GM23338 (cell line): Measurements from ENCODE around the gene KCNIP1.

ENCODE experiments used
- CREB1 ChIP-seq: fragments of 250-450 bp; sonication (Bioruptor Pico); IDR thresholded peaks from 2 replicates; pipeline ENCODE4 v1.5.0; 2020; ENCODE audit warnings: low read depth, mild to moderate bottlenecking, moderate library complexity
- EZH2 ChIP-seq: fragments of 200-600 bp; sonication (generic); IDR thresholded peaks from one replicate; pipeline ENCODE4 v1.8.0; 2017; ENCODE audit warnings: antibody characterized with exemption, mild to moderate bottlenecking, low read depth; ENCODE audit not compliant: unreplicated experiment
- EZH2phosphoT487 ChIP-seq: fragments of 200-600 bp; sonication (generic); IDR thresholded peaks from one replicate; pipeline ENCODE4 v1.8.1; 2018; ENCODE audit warnings: antibody characterized with exemption; ENCODE audit not compliant: unreplicated experiment
- JUNB ChIP-seq: IDR thresholded peaks from one replicate; pipeline ENCODE4 v1.6.1; 2016; ENCODE audit warnings: antibody characterized with exemption; ENCODE audit not compliant: unreplicated experiment
- NANOG ChIP-seq: IDR thresholded peaks from 2 replicates; pipeline ENCODE4 v1.6.1; 2016; ENCODE audit warnings: antibody characterized with exemption, borderline replicate concordance
- POLR2AphosphoS5 ChIP-seq: IDR thresholded peaks from 2 replicates; pipeline ENCODE4 v1.6.1; 2016; ENCODE audit warnings: antibody characterized with exemption, low read depth
- STAT1 ChIP-seq: IDR thresholded peaks from one replicate; pipeline ENCODE4 v1.6.1; 2016; ENCODE audit warnings: antibody characterized with exemption; ENCODE audit not compliant: unreplicated experiment
- ZNF114 ChIP-seq: fragments of 250-450 bp; sonication (Bioruptor Pico); IDR thresholded peaks from 2 replicates; pipeline ENCODE4 v1.5.0; 2020; ENCODE audit warnings: mild to moderate bottlenecking, moderate library complexity
- ZNF331 ChIP-seq: fragments of 250-450 bp; sonication (Bioruptor Pico); IDR thresholded peaks from 2 replicates; pipeline ENCODE4 v1.5.0; 2020; ENCODE audit warnings: low read depth, mild to moderate bottlenecking, moderate library complexity
- TF ChIP-seq, protein P1 (sequence below), 2 experiments: fragments of 200-600 bp in 1 of 2; sonication (generic) in 1 of 2; conservative IDR thresholded peaks; 2 replicates each; pipeline versions ENCODE4 v1.5.1 to v1.6.1; 2016 to 2017; ENCODE audit warnings: antibody characterized with exemption in 2 of 2, low read depth in 2 of 2, mild to moderate bottlenecking in 2 of 2, moderate library complexity in 1 of 2
- TF ChIP-seq, protein P2 (sequence below): IDR thresholded peaks from one replicate; pipeline ENCODE4 v1.6.1; 2018; ENCODE audit warnings: antibody characterized with exemption; ENCODE audit not compliant: unreplicated experiment
- TF ChIP-seq, protein P3 (sequence below): IDR thresholded peaks from 2 replicates; pipeline ENCODE4 v1.6.1; 2016; ENCODE audit warnings: antibody characterized with exemption
- TF ChIP-seq, protein P4 (sequence below): fragments of 250-450 bp; sonication (Bioruptor Pico); IDR thresholded peaks from 2 replicates; pipeline ENCODE4 v1.5.0; 2020; ENCODE audit warnings: mild to moderate bottlenecking, moderate library complexity

DNA sequence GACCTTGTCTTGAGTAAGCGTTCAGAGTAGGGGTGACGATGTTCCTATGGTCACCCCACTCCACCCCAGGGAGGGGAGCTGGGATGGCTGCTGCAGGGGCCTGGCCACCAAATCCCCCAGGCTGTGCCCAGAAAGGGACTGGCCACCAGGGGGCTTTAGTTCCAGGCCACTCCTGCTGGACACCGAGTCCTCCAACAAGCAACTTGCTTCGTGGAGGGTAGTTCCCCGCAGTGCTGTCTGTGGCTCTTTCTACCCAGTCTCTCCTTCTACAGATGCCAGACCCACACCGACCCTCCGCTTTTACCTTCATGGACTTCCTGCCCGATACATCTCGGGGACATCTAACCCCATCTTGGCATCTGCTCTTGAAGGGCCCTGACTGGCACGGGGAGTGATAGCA, 244.0 kb downstream of the KCNIP1 start:
- TF ChIP-seq, protein P1, sequence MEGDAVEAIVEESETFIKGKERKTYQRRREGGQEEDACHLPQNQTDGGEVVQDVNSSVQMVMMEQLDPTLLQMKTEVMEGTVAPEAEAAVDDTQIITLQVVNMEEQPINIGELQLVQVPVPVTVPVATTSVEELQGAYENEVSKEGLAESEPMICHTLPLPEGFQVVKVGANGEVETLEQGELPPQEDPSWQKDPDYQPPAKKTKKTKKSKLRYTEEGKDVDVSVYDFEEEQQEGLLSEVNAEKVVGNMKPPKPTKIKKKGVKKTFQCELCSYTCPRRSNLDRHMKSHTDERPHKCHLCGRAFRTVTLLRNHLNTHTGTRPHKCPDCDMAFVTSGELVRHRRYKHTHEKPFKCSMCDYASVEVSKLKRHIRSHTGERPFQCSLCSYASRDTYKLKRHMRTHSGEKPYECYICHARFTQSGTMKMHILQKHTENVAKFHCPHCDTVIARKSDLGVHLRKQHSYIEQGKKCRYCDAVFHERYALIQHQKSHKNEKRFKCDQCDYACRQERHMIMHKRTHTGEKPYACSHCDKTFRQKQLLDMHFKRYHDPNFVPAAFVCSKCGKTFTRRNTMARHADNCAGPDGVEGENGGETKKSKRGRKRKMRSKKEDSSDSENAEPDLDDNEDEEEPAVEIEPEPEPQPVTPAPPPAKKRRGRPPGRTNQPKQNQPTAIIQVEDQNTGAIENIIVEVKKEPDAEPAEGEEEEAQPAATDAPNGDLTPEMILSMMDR (conservative IDR thresholded peaks at IDR 0.05; ENCODE audit: low read depth in 2 of 2): peak; percentile 61 to 66
- TF ChIP-seq EZH2: no peak
- TF ChIP-seq CREB1: no peak
- TF ChIP-seq, protein P2, sequence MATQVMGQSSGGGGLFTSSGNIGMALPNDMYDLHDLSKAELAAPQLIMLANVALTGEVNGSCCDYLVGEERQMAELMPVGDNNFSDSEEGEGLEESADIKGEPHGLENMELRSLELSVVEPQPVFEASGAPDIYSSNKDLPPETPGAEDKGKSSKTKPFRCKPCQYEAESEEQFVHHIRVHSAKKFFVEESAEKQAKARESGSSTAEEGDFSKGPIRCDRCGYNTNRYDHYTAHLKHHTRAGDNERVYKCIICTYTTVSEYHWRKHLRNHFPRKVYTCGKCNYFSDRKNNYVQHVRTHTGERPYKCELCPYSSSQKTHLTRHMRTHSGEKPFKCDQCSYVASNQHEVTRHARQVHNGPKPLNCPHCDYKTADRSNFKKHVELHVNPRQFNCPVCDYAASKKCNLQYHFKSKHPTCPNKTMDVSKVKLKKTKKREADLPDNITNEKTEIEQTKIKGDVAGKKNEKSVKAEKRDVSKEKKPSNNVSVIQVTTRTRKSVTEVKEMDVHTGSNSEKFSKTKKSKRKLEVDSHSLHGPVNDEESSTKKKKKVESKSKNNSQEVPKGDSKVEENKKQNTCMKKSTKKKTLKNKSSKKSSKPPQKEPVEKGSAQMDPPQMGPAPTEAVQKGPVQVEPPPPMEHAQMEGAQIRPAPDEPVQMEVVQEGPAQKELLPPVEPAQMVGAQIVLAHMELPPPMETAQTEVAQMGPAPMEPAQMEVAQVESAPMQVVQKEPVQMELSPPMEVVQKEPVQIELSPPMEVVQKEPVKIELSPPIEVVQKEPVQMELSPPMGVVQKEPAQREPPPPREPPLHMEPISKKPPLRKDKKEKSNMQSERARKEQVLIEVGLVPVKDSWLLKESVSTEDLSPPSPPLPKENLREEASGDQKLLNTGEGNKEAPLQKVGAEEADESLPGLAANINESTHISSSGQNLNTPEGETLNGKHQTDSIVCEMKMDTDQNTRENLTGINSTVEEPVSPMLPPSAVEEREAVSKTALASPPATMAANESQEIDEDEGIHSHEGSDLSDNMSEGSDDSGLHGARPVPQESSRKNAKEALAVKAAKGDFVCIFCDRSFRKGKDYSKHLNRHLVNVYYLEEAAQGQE: no peak
- TF ChIP-seq EZH2phosphoT487: no peak
- TF ChIP-seq POLR2AphosphoS5: no peak
- no peak for TF ChIP-seq ZNF114
- no peak for TF ChIP-seq STAT1
- no peak for TF ChIP-seq JUNB
- TF ChIP-seq, protein P3, sequence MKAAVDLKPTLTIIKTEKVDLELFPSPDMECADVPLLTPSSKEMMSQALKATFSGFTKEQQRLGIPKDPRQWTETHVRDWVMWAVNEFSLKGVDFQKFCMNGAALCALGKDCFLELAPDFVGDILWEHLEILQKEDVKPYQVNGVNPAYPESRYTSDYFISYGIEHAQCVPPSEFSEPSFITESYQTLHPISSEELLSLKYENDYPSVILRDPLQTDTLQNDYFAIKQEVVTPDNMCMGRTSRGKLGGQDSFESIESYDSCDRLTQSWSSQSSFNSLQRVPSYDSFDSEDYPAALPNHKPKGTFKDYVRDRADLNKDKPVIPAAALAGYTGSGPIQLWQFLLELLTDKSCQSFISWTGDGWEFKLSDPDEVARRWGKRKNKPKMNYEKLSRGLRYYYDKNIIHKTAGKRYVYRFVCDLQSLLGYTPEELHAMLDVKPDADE: no peak
- TF ChIP-seq NANOG: no peak
- TF ChIP-seq ZNF331 (CRISPR knock-in tag): no peak
- TF ChIP-seq, protein P4, sequence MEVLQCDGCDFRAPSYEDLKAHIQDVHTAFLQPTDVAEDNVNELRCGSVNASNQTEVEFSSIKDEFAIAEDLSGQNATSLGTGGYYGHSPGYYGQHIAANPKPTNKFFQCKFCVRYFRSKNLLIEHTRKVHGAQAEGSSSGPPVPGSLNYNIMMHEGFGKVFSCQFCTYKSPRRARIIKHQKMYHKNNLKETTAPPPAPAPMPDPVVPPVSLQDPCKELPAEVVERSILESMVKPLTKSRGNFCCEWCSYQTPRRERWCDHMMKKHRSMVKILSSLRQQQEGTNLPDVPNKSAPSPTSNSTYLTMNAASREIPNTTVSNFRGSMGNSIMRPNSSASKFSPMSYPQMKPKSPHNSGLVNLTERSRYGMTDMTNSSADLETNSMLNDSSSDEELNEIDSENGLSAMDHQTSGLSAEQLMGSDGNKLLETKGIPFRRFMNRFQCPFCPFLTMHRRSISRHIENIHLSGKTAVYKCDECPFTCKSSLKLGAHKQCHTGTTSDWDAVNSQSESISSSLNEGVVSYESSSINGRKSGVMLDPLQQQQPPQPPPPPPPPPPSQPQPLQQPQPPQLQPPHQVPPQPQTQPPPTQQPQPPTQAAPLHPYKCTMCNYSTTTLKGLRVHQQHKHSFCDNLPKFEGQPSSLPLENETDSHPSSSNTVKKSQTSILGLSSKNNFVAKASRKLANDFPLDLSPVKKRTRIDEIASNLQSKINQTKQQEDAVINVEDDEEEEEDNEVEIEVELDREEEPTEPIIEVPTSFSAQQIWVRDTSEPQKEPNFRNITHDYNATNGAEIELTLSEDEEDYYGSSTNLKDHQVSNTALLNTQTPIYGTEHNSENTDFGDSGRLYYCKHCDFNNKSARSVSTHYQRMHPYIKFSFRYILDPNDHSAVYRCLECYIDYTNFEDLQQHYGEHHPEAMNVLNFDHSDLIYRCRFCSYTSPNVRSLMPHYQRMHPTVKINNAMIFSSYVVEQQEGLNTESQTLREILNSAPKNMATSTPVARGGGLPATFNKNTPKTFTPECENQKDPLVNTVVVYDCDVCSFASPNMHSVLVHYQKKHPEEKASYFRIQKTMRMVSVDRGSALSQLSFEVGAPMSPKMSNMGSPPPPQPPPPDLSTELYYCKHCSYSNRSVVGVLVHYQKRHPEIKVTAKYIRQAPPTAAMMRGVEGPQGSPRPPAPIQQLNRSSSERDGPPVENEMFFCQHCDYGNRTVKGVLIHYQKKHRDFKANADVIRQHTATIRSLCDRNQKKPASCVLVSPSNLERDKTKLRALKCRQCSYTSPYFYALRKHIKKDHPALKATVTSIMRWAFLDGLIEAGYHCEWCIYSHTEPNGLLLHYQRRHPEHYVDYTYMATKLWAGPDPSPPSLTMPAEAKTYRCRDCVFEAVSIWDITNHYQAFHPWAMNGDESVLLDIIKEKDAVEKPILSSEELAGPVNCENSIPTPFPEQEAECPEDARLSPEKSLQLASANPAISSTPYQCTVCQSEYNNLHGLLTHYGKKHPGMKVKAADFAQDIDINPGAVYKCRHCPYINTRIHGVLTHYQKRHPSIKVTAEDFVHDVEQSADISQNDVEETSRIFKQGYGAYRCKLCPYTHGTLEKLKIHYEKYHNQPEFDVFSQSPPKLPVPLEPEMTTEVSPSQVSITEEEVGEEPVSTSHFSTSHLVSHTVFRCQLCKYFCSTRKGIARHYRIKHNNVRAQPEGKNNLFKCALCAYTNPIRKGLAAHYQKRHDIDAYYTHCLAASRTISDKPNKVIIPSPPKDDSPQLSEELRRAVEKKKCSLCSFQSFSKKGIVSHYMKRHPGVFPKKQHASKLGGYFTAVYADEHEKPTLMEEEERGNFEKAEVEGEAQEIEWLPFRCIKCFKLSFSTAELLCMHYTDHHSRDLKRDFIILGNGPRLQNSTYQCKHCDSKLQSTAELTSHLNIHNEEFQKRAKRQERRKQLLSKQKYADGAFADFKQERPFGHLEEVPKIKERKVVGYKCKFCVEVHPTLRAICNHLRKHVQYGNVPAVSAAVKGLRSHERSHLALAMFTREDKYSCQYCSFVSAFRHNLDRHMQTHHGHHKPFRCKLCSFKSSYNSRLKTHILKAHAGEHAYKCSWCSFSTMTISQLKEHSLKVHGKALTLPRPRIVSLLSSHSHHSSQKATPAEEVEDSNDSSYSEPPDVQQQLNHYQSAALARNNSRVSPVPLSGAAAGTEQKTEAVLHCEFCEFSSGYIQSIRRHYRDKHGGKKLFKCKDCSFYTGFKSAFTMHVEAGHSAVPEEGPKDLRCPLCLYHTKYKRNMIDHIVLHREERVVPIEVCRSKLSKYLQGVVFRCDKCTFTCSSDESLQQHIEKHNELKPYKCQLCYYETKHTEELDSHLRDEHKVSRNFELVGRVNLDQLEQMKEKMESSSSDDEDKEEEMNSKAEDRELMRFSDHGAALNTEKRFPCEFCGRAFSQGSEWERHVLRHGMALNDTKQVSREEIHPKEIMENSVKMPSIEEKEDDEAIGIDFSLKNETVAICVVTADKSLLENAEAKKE (CRISPR knock-in tag): no peak
